HEK293 (cell line): ENCODE measurements around the gene GIMAP5.

Experiments
- CTCF ChIA-PET: fragments of 350-600 bp; formaldehyde crosslinking; extraction: SDS; loops from one replicate; lab custom pipeline; 2021; ENCODE audit warnings: antibody characterized with exemption; lab: Yijun Ruan, JAX
- POLR2A ChIA-PET: fragments of 300-600 bp; formaldehyde crosslinking; extraction: SDS; loops from one replicate; lab custom pipeline; 2020; ENCODE audit warnings: antibody characterized with exemption, inconsistent platforms; lab: Yijun Ruan, JAX
- H3K27ac ChIP-seq: fragments of 200-500 bp; sonication (Bioruptor generic); 2 replicates; pipeline ENCODE4 v1.5.1; 2014; ENCODE audit warnings: low read depth, low read length, control low read depth, inconsistent platforms; ENCODE audit errors: extremely low read depth
- H3K36me3 ChIP-seq, 2 experiments: fragments of 200-500 bp in 1 of 2; sonication (Bioruptor generic) in 1 of 2; 1 replicate in 1 of 2; 2 replicates in 1 of 2; pipeline ENCODE4 v1.5.1; 2014 to 2017; ENCODE audit warnings: inconsistent platforms in 2 of 2, low read length in 2 of 2; ENCODE audit not compliant: control insufficient read depth in 2 of 2, insufficient read depth in 1 of 2
- H3K4me1 ChIP-seq: fragments of 200-500 bp; sonication (Bioruptor generic); 2 replicates; pipeline ENCODE4 v1.5.1; 2014; ENCODE audit warnings: mild to moderate bottlenecking, low read length, inconsistent platforms; ENCODE audit not compliant: control insufficient read depth, insufficient read depth
- H3K4me3 ChIP-seq: 2 replicates; pipeline ENCODE4 v1.5.1; 2011; ENCODE audit warnings: low read depth, mild to moderate bottlenecking, control low read depth, low read length, moderate library complexity
- H3K9me3 ChIP-seq: fragments of 200-500 bp; sonication (Bioruptor generic); 2 replicates; pipeline ENCODE4 v1.5.1; 2014; ENCODE audit warnings: low read depth, low read length, inconsistent platforms; ENCODE audit not compliant: control insufficient read depth, insufficient read depth
- BCL11B ChIP-seq: fragments of 450-650 bp; formaldehyde crosslinking; IDR thresholded peaks from 2 replicates; pipeline ENCODE4 v1.5.1; 2016; ENCODE audit warnings: low read depth, missing biosample characterization, missing genetic modification characterization
- CTCF ChIP-seq: fragments of 450-650 bp; formaldehyde crosslinking; IDR thresholded peaks from 2 replicates; pipeline ENCODE4 v1.5.1; 2016; ENCODE audit warnings: missing biosample characterization, missing genetic modification characterization
- EGR2 ChIP-seq: fragments of 450-650 bp; formaldehyde crosslinking; IDR thresholded peaks from 2 replicates; pipeline ENCODE4 v1.5.1; 2016; ENCODE audit warnings: low read depth, missing biosample characterization, missing genetic modification characterization
- GLIS2 ChIP-seq: fragments of 450-650 bp; formaldehyde crosslinking; IDR thresholded peaks from 2 replicates; pipeline ENCODE4 v1.5.1; 2016; ENCODE audit warnings: missing biosample characterization, missing genetic modification characterization
- HIC1 ChIP-seq: fragments of 450-650 bp; formaldehyde crosslinking; IDR thresholded peaks from 2 replicates; pipeline ENCODE4 v1.5.1; 2016; ENCODE audit warnings: missing biosample characterization, missing genetic modification characterization
- HOXC10 ChIP-seq: sonication (generic); formaldehyde crosslinking; IDR thresholded peaks from 2 replicates; pipeline ENCODE4 v1.8.1; 2023; ENCODE audit warnings: mild to moderate bottlenecking, missing genetic modification reagents
- KLF1 ChIP-seq: fragments of 450-650 bp; formaldehyde crosslinking; IDR thresholded peaks from 2 replicates; pipeline ENCODE4 v1.5.1; 2016; ENCODE audit warnings: missing biosample characterization, missing genetic modification characterization
- OSR2 ChIP-seq: fragments of 450-650 bp; formaldehyde crosslinking; IDR thresholded peaks from 2 replicates; pipeline ENCODE4 v1.5.1; 2016; ENCODE audit warnings: missing biosample characterization, missing genetic modification characterization
- SP7 ChIP-seq: fragments of 450-650 bp; formaldehyde crosslinking; IDR thresholded peaks from 2 replicates; pipeline ENCODE4 v1.5.1; 2016; ENCODE audit warnings: missing biosample characterization, missing genetic modification characterization
- ZFHX2 ChIP-seq: fragments of 450-650 bp; formaldehyde crosslinking; conservative IDR thresholded peaks from 2 replicates; pipeline ENCODE4 v1.5.1; 2016; ENCODE audit warnings: missing biosample characterization, missing genetic modification characterization
- ZNF10 ChIP-seq: fragments of 450-650 bp; formaldehyde crosslinking; IDR thresholded peaks from 2 replicates; pipeline ENCODE4 v1.5.1; 2017; ENCODE audit warnings: missing biosample characterization, missing genetic modification characterization
- ZNF121 ChIP-seq: fragments of 450-650 bp; formaldehyde crosslinking; IDR thresholded peaks from 2 replicates; pipeline ENCODE4 v1.5.1; 2016; ENCODE audit warnings: missing biosample characterization, missing genetic modification characterization
- ZNF157 ChIP-seq: fragments of 450-650 bp; formaldehyde crosslinking; IDR thresholded peaks from 2 replicates; pipeline ENCODE4 v1.5.1; 2016; ENCODE audit warnings: missing biosample characterization, missing genetic modification characterization
- ZNF248 ChIP-seq: fragments of 450-650 bp; formaldehyde crosslinking; IDR thresholded peaks from 2 replicates; pipeline ENCODE4 v1.5.1; 2017; ENCODE audit warnings: missing biosample characterization, missing genetic modification characterization
- ZNF335 ChIP-seq: fragments of 450-650 bp; formaldehyde crosslinking; conservative IDR thresholded peaks from 2 replicates; pipeline ENCODE4 v1.5.1; 2016; ENCODE audit warnings: missing biosample characterization, missing genetic modification characterization
- ZNF362 ChIP-seq: fragments of 450-650 bp; formaldehyde crosslinking; IDR thresholded peaks from 2 replicates; pipeline ENCODE4 v1.5.1; 2016; ENCODE audit warnings: missing biosample characterization, missing genetic modification characterization
- ZNF449 ChIP-seq: fragments of 450-650 bp; formaldehyde crosslinking; IDR thresholded peaks from 2 replicates; pipeline ENCODE4 v1.5.1; 2017; ENCODE audit warnings: missing biosample characterization, mild to moderate bottlenecking, missing genetic modification characterization, moderate library complexity
- ZNF473 ChIP-seq: fragments of 450-650 bp; formaldehyde crosslinking; IDR thresholded peaks from 2 replicates; pipeline ENCODE4 v1.5.1; 2017; ENCODE audit warnings: missing biosample characterization, missing genetic modification characterization
- ZNF692 ChIP-seq: fragments of 450-650 bp; formaldehyde crosslinking; IDR thresholded peaks from 2 replicates; pipeline ENCODE4 v1.5.1; 2016; ENCODE audit warnings: missing biosample characterization, missing genetic modification characterization
- ZNF777 ChIP-seq: fragments of 450-650 bp; formaldehyde crosslinking; IDR thresholded peaks from 2 replicates; pipeline ENCODE4 v1.5.1; 2017; ENCODE audit warnings: missing biosample characterization, missing genetic modification characterization, borderline replicate concordance
- ZSCAN18 ChIP-seq: fragments of 450-650 bp; formaldehyde crosslinking; IDR thresholded peaks from 2 replicates; pipeline ENCODE4 v1.5.1; 2016; ENCODE audit warnings: missing biosample characterization, missing genetic modification characterization
- ZSCAN4 ChIP-seq: fragments of 450-650 bp; formaldehyde crosslinking; IDR thresholded peaks from 2 replicates; pipeline ENCODE4 v1.5.1; 2017; ENCODE audit warnings: missing biosample characterization, missing genetic modification characterization

GIMAP5 gene

GRCh38 chr7:150784954-150785353, 47.7 kb downstream of the GIMAP5 start:
- CTCF ChIA-PET: interaction anchor here (0.5 to 1.3 kb wide), 2 partner anchors 94 to 115 kb away, joined by 3 to 5 read pairs; no protein-coding TSS in a partner anchor
- TF ChIP-seq ZNF449 (tag by site-specific recombination): no peak
- TF ChIP-seq HIC1 (tag by site-specific recombination): no peak
- TF ChIP-seq BCL11B: no peak
- TF ChIP-seq ZNF362: no peak
- 0 out of 2 replicates have a peak, but pooled peaks have one; percentile 13 for TF ChIP-seq ZFHX2 (tag by site-specific recombination)
- TF ChIP-seq EGR2: peak; percentile 36; the same call in 1 of the 2 replicates
- no peak for TF ChIP-seq ZNF473 (tag by site-specific recombination)
- TF ChIP-seq ZNF121 (tag by site-specific recombination): no peak
- no peak for TF ChIP-seq SP7
- TF ChIP-seq GLIS2 (tag by site-specific recombination): no peak
- no peak for TF ChIP-seq ZNF777 (tag by site-specific recombination)
- no peak for TF ChIP-seq ZSCAN4
- no peak for TF ChIP-seq ZSCAN18 (tag by site-specific recombination)
- no peak overlapping the region for H3K27ac ChIP-seq

GRCh38 chr7:150787321-150788281, 50.4 kb downstream of the GIMAP5 start:
- Histone ChIP-seq H3K9me3 (no peaks in the 10 kb centered on the region), H3K4me3 (no peak overlapping the region), H3K4me1 (0 out of 2 replicates have a peak, but pooled peaks cover 3% of the 10 kb centered on the region), H3K36me3 (no peaks in the 10 kb centered on the region), H3K27ac (peak overlapping the region; percentile 34; the same call in 1 of the 2 replicates)
- ChIA-PET POLR2A (interaction anchor here (0.6 kb wide), 1 partner anchor 1269 kb away, joined by 6 read pairs; no protein-coding TSS in a partner anchor), CTCF (interaction anchor here (0.7 to 4.7 kb wide), 13 partner anchors 8 to 1057 kb away, joined by 3 to 57 read pairs (median 3); no protein-coding TSS in a partner anchor)
- TF ChIP-seq HOXC10: no peak
- no peak for TF ChIP-seq ZNF10
- TF ChIP-seq CTCF: peak; percentile 55; the same call in 1 of the 2 replicates
- TF ChIP-seq ZNF335 (tag by site-specific recombination): peak; percentile 83
- TF ChIP-seq ZNF248 (tag by site-specific recombination): no peak
- TF ChIP-seq ZNF692 (tag by site-specific recombination): no peak
- peak; percentile 28; the same call in 1 of the 2 replicates for TF ChIP-seq OSR2 (tag by site-specific recombination)
- TF ChIP-seq KLF1 (tag by site-specific recombination): no peak
- TF ChIP-seq ZNF157: no peak

More at GRCh38 chr7:150784954-150785353, 47.7 kb downstream of the GIMAP5 start:
- H3K36me3 ChIP-seq: no peaks in the 10 kb centered on the region
- H3K4me3 ChIP-seq: no peak overlapping the region
- no peaks in the 10 kb centered on the region for H3K9me3 ChIP-seq
- POLR2A ChIA-PET: no interaction called here
- 0 out of 2 replicates have a peak, but pooled peaks cover 3% of the 10 kb centered on the region for H3K4me1 ChIP-seq
